ENCODE measurements around the gene PPP2R3C.

GRCh38 chr14:35163384-35163783 is 41.6 kb upstream of the PPP2R3C start:
- TF ChIP-seq CTCF (IDR thresholded peaks at IDR 0.05) (no peak), POLR2A (IDR thresholded peaks at IDR 0.05) (no peak)
